Endothelial cell of umbilical vein (primary cell): ENCODE measurements around the gene EML1.

Experiments used
- CTCF ChIP-seq, 2 donors: IDR thresholded peaks; 1 replicate in 1 of 2; 2 replicates in 1 of 2; pipeline ENCODE4 v1.5.1; 2011; ENCODE audit warnings: low read length in 2 of 2, mild to moderate bottlenecking in 2 of 2, moderate library complexity in 2 of 2, control low read depth in 1 of 2, inconsistent platforms in 1 of 2, low read depth in 1 of 2; ENCODE audit not compliant: insufficient read depth in 1 of 2; ENCODE audit errors: extremely low read depth in 1 of 2
- MAX ChIP-seq: IDR thresholded peaks from 2 replicates; pipeline ENCODE4 v1.6.1; 2011; ENCODE audit not compliant: insufficient read depth, insufficient read length
- POLR2A ChIP-seq: IDR thresholded peaks from 2 replicates; pipeline ENCODE4 v1.6.1; 2012; ENCODE audit warnings: low read depth, mild to moderate bottlenecking, control low read depth, low read length
- POLR2AphosphoS5 ChIP-seq: IDR thresholded peaks from 2 replicates; pipeline ENCODE4 v1.6.1; 2012; ENCODE audit warnings: low read depth, mild to moderate bottlenecking, control low read depth, low read length, moderate library complexity; ENCODE audit not compliant: insufficient read depth

GRCh38 chr14:99955826-99956455, 162.7 kb downstream of the EML1 start:
- TF ChIP-seq CTCF (IDR thresholded peaks at IDR 0.05; ENCODE audit: extremely low read depth in 1 of 2, insufficient read depth in 1 of 2, low read depth in 1 of 2, low read length in 2 of 2) (no peak), POLR2A (no peak), MAX (no peak), POLR2AphosphoS5 (no peak)
